Stimulated activated CD4-positive, alpha-beta T cell treated with anti-CD3 and anti-CD28 coated beads, Interleukin-2, amount 100 ng/mL, for 24 hours (primary cell): ENCODE data around the gene ABTB2.

Source experiments
- DNase-seq, 2 donors: peaks; one replicate each; pipeline ENCODE4 v3.0.0-alpha.2; 2020

Gene ABTB2

GRCh38 chr11:34341096-34341495 is 16.7 kb downstream of the ABTB2 start:
- DNase-seq, result no peak

DNA sequence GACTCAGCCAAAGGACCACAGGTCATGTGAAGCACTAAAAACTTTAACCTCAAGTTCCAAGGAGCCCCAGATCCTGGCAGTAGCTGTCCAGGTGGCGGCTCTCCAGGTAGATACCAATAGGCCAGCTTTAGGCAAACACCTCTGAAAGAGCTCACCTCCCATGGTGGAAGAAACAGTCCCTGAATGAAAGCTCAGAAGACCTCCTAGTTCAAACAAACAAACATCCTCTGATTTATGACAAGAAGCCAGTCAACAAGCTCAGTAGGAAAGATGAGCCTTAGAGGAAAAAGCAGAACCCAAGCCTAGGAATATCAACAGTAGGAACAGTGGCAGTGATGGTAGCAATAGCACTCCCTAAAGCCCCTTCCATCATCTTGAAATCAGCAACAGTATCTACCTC is 17.2 kb downstream of the ABTB2 start:
- DNase-seq, result no peak

DNA sequence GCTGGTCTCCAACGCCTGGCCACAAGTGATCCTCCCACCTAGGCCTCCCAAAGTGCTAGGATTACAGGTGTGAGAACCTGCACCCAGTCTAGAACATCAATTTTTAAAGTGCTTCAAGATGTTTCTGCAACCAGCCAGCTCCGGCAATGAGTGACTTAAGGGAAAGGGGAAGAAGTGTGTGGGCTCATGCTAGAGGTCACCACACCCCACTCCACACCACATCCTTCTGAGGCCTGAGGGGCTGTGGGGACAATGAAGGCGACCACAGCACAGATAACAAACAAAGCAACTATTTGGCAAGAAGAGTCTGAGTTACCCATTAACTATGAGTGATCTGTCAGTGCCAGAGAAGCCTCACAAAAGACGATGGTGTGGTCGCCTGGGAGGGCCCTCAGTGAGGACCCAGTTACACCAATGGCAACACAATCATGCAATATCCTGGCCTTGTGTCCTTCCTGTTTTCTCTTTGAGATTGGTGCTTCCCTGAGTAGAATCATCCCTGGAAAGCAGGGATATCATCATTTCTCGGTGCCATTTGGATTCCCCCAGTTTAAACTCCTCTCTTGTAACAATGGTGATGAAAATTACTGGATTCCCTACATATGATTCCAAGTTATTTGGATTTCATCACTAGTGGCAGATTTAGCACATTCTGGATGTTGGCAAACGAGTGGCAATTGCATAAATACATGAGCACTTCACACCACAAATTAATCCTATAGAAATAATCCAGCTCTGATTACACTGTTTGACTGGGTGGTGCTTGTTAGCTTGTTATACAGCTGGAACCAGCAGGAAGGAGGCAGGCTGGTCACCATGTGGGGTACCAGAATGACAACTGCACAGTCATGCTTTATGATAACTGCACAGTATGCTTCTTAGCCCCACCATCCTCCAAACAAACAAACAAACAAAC is 18.4 kb downstream of the ABTB2 start:
- no peak for DNase-seq

- DNase-seq, result no peak
These were observed 20.8 kb downstream of the ABTB2 start for GRCh38 chr11:34337016-34337415.

DNA sequence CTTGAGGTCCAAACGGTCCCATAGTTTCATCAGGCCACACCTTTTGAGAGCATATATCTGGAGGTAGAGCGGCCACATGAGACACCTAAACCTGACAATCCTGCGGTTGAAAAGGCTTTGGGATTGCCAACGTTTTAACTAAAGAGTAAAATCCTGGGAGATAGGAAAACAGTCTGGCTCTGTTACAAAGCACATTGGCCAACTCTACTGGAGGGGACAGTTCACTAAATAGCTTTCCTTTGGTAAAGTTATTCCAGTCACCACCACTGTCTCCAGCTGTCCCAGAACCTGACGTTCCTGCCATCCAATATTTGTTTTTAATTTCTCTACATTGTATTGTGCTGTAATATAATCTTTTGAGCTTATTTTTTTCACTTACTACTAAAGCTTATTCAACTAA is 22.0 kb downstream of the ABTB2 start:
- DNase-seq, result no peak

- no peak for DNase-seq
These were observed 22.5 kb downstream of the ABTB2 start for GRCh38 chr11:34335331-34335730.

DNA sequence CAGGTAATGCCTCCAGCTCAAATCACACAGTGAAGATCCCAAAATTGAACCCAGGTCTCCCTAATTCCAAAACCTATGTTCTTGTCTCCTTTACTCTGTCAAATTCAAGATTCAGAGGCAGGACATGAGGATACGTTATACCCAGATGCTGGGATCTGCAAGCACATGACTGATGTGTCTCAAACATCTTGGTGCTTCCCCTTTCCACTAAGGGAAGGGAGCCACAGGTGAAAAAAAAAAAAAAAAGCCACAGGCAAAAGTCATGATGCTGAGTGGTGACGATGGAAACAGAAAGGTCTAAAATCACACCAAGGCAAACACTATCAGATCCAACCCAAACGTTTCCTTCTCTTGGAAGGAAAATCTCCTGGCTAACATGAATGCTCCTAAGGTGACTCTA is 24.0 kb downstream of the ABTB2 start:
- DNase-seq, result no peak

GRCh38 chr11:34332524-34332923 is 25.3 kb downstream of the ABTB2 start:
- no peak for DNase-seq

- no peak for DNase-seq
These were observed 26.1 kb downstream of the ABTB2 start for GRCh38 chr11:34331736-34332135.

GRCh38 chr11:34331329-34331728 is 26.5 kb downstream of the ABTB2 start:
- no peak for DNase-seq

GRCh38 chr11:34330653-34331052 is 27.2 kb downstream of the ABTB2 start:
- no peak for DNase-seq

DNA sequence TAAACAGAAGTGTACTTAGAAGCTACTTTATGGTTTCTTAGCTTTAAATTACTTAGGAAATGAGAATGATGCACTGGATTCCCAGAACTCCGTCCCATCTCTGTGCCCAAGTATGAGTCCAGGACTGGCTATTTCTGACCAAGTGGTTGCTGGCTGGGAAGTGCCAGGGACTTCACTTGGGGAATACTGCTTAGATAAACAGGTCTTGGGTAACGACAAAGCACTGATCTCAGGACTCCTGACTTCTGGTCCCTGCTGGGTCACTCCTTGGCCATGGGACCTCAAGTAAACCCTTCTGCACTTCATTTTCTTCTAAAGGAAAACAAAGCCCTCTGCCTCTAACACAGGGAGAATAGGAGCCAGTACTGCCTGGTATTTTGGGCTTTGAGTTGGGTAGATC is 27.9 kb downstream of the ABTB2 start:
- no peak for DNase-seq

- no peak for DNase-seq
These were observed 29.2 kb downstream of the ABTB2 start for GRCh38 chr11:34328632-34328910.

DNA sequence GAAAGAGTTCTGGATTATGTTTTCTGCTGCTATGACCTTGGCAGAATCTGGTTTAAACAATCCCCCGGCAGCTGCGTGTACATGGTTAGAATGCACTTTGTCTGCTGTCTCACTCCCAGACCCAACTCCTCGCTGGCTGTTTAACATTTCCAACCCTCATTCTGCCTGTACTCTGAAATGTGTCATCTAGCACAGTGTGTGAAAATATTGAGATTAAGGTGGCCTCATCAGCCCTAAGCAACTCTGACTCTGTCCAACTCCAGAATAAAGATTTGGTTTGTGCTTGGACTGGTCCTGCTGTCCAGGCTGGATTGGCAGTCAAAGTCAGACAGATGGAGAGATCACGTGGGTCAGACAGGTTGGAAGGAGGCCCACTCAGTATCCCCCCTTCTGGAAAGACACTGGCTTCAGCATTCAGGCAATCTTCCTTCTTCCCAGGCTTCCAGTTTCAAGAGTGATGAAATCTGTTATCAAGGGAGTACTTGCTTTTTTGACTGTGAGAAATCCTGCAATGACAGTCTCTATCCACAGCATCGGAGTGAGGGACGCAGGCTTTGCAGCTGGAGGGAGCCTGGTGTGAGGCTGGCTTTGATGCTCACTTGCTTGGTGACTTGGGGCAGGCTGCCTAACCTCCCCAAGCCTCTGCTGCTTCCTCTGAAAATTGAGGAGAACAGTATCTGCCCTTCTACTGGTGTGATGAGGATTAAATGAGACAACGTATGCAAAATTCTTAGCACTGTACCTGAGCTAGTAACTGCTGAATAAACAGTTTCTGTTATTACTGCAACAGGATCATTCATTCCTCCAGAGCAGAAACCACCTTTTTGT is 29.8 kb downstream of the ABTB2 start:
- DNase-seq, result no peak

DNA sequence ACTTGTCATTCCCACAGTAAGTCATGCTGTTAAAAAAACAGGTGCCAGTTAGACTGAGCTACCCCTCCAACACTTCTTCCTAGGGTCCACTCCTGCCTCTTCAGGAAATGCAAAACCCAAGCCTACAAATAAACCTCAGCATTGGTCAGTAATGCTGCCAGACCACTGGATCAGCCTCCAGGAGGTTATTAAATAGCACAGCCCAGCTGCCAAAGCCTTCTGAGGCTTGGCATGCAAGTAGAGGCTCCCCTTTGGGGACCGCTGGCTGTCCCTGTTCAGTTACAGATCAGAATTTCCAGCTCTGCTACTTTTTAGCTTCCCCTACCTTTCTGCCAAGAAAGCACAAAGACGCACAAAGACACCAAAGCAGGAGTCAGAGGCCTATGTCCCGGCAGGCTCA is 33.3 kb downstream of the ABTB2 start:
- no peak for DNase-seq

DNA sequence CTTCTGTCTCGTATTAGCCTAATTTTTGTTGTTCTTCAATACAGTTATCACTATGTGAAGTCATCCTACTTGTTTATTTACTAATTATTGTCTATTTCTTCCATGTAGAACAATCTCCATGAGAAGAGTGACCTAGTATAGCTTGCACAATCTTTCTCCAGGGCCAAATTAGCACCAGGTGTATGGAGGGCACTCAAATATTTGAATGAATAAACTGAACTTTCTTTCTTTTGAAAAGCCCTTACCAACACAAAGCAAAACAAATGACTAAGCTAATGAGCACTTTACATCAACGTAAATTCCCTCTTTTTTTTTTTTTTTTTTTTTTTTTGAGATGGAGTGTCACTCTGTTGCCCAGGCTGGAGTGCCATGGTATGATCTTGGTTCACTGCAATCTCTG is 34.2 kb downstream of the ABTB2 start:
- no peak for DNase-seq

DNA sequence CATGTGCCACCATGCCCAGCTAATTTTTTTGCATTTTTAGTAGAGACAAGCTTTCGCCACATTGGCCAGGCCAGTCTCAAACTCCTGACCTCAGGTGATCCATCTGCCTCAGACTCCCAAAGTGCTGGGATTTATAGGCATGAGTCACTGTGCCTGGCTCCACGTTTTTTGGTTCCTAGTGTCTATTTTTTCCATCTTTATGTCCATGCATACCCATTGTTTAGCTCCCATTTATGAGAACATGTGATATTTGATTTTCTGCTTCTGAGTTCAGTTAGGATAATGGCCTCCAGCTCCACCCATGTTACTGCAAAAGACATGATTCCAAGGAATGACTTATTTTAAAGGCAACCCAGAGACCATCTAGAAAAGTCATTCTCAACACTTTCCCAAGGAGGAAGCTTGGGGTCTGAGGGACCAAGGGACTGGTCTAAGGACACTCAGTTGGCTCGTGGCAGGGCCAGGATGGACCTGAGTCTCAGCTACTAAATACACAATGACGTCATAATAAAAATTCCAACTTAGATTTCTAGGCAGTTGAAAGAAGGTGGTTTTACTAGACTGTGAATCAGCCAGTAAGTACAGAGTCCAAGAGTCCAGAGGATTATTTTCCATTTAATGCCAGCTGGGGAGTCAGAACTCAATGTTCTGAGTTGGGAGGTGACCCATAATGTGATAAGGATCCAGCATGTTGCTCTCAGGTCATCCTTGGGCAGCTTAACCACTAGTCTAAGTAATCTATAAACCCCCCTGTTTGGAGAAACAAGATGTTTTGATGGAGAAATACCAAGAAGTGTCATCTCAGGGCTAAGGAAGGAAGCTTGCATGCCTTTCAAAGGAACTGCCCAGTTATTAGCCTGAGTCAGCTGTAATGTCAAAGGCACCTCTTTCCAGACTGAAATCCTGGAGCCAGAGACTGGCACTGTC is 39.4 kb downstream of the ABTB2 start:
- DNase-seq, result no peak

DNA sequence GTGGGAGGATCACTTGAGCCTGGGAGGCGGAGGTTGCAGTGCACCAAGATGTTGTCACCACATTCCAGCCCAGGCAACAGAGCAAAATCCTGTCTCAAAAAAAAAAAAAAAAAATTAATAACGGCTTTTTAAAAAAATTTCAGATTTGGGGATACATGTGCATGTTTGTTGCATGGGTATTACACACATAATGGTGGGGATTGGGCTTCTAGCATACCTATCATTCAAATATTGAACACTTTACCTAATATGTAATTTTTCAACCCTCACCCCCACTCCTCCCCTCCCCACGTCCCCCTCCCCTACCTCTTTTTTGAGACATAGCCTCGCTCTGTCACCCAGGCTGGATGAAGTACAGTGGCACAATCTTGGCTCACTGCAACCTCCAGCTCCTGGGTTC is 40.1 kb downstream of the ABTB2 start:
- no peak for DNase-seq

DNA sequence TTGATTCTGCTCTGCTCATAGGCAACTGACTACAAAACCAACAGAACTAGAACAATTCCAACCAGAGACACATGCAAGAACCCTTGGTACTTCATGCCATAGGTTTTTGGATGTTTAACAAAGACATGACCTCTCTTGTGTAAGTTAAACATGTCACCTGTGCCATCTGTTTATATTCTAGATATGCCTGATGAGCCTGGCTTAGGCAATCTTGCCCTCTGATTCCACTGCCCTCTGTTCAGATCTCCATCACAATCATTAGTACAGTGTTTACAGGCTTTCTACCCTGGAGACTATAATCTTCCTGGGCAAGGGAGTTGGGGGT is 40.8 kb downstream of the ABTB2 start:
- no peak for DNase-seq

- no peak for DNase-seq
These were observed 41.3 kb downstream of the ABTB2 start for GRCh38 chr11:34316347-34317035.

DNA sequence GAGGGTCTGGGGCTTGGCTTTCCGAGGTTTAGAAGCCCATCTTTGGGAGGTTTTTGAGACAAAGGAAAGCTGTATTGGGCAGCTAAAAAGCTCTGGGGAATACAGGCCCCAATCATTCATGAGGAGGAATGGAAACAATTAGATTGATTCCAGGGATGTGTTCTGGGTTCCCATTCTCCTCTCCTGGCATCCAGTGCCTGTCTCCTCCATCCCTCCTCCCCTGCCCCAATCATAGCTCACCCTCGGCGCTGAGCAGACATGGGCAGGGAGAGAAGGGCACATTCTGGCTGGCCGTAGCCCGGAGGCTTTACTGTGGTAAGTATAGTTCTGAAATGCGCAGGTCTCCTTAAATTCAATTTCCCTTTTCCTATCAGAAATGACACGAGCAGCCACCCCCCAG is 42.4 kb downstream of the ABTB2 start:
- DNase-seq, result no peak

DNA sequence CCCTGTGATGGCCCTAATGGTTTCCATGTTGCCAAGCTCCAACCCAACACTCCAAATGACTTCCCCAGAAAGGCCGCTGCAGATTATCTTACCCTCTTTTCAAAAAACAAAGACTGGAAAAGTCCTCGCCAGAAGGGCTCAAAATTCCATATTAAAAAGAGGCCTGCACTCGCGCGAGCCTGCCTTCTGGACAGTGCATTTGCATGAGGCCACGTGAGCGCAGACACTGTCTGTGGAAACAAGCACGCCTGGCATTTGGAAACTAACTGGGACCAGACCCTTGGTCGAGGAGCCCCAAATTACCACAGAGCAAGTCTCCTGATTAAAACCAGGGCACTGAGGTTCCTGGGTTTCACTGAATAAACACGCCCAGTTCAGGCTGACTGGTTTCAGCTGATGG is 42.9 kb downstream of the ABTB2 start:
- no peak for DNase-seq

GRCh38 chr11:34314176-34314575 is 43.6 kb downstream of the ABTB2 start:
- no peak for DNase-seq
